ENCODE data around the gene CLMP. TPM values are rescaled to one million over a fixed set of nuclear protein-coding genes. Genes with fewer than 3 reads are reported as not detected.

CLMP gene
- total and polyA plus RNA-seq, 9 of the 15 experiments (the other 6 are each of a cell fraction or from before 2014, with no cell fraction given) = 0.02 to 0.15 (median 0.03) TPM; not detected in 6

DNA sequence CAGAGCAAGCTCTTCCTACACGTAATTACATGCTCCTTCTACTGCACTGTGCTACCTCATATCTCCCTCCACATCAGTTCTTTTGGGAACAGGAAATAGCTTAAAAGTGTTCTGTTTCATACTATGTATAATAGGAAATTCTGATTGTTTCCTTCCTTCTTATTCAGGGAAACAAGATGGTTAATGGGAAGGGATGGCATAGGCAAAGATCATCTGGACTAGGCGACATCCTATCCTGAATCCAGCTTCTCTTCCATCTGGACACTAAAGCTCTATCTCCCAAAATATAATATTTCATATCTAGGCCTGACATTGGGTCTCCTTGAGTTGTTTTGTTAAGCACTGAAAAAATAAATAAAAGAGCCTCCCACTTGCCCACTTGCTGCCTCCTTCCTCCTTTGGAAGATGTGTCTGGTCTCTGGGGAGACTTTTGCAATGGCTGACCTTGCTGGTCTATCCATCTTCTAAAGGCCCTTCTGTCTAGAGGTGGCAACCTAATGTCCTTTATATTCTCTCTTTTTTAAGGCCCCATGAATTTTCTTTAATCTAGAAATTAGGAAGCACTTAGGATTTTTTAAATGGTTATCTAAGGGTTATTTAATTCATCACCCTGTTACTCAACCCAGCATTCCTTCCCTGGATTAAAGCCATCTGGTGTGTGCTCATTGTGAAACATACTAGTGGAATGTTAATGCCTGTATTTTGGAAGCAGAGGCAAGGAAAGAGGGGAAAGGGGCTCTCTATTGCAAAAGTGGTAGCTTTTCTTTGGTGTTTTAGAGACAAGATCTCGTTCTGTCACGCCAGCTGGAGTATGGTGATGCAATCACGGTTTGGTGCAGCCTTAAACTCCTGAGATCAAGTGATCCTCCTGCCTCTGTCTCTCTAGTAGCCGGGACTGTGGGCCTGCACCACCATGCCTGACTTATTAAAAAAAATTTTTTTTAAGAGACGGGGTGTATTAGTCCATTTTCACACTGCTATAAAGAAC, 20.6 kb downstream of the CLMP start:
- ChIA-PET CTCF (ENCODE audit: low intra/inter-chr PET ratio) (no interaction called here), POLR2A (interaction anchor here (0.6 to 0.8 kb wide), 2 partner anchors 12 to 23 kb away, joined by 3 read pairs; no protein-coding TSS in a partner anchor)
- H2AFZ ChIP-seq (ENCODE audit: low read depth, low read length) = no peak overlapping the region
- intact Hi-C loops (cut with micrococcal nuclease) = no loop called here
- no peak for DNase-seq (ENCODE audit: extremely low read depth in 1 of 4, low spot score in 3 of 4)
- FAIRE-seq = no peak
- in situ Hi-C loops (cut with MboI) = no loop called here
- H3K27me3 ChIP-seq (ENCODE audit: control insufficient read depth in 2 of 2, insufficient read depth in 2 of 2, low read length in 2 of 2) = peaks cover 0 to 4% of the 10 kb centered on the region in 2 experiments; a peak in 2 of 5 replicates
- H3K27ac ChIP-seq (ENCODE audit: extremely low read depth, low read depth, low read length) = no peak overlapping the region
- no peak overlapping the region for H3K4me3 ChIP-seq
- H3K9me3 ChIP-seq (replicated peaks; ENCODE audit: control insufficient read depth, insufficient read depth, low read depth, low read length) = no peaks in the 10 kb centered on the region
- ATAC-seq = no peak
- no TSS peak for BruUV-seq (replicated peaks)
- 1% methylated on average over 7 of the region's 7 CpGs for WGBS (ENCODE audit: insufficient coverage, low coverage, missing lambda C conversion rate)
- no peak overlapping the region for H3K9ac ChIP-seq (ENCODE audit: insufficient read depth in 1 of 2, low read depth in 2 of 2, low read length in 2 of 2)
- H4K20me1 ChIP-seq (replicated peaks; ENCODE audit: control insufficient read depth, insufficient read depth, low read length) = no peaks in the 10 kb centered on the region
- no peaks in the 10 kb centered on the region for H3K4me1 ChIP-seq (replicated peaks in 1 of 2; ENCODE audit: control insufficient read depth in 2 of 2, insufficient read depth in 2 of 2, low read length in 2 of 2)
- no peaks in the 10 kb centered on the region for H3K79me2 ChIP-seq (ENCODE audit: control insufficient read depth, insufficient read depth, low read length)
- no peaks in the 10 kb centered on the region for H3K9me1 ChIP-seq (ENCODE audit: control insufficient read depth, insufficient read depth, low read length)
- no peaks in the 10 kb centered on the region for H3K36me3 ChIP-seq (ENCODE audit: control insufficient read depth, insufficient read depth, low read length)
- no peak overlapping the region for H3K4me2 ChIP-seq (ENCODE audit: insufficient read depth, low read length)
- no peak for TF ChIP-seq FUS (optimal IDR thresholded peaks at IDR 0.05; ENCODE audit: low read depth, low read length)
- no peak for TF ChIP-seq NFIX (CRISPR knock-in tag; IDR thresholded peaks at IDR 0.05; ENCODE audit: low read depth)
- no peak for TF ChIP-seq CC2D1A (IDR thresholded peaks at IDR 0.05)
- TF ChIP-seq, protein P1, sequence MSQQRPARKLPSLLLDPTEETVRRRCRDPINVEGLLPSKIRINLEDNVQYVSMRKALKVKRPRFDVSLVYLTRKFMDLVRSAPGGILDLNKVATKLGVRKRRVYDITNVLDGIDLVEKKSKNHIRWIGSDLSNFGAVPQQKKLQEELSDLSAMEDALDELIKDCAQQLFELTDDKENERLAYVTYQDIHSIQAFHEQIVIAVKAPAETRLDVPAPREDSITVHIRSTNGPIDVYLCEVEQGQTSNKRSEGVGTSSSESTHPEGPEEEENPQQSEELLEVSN (IDR thresholded peaks at IDR 0.05; ENCODE audit: borderline replicate concordance in 1 of 2, extremely low read depth in 1 of 2, insufficient read depth in 1 of 2, insufficient read length in 1 of 2, low read depth in 1 of 2, low read length in 1 of 2, poor library complexity in 1 of 2, severe bottlenecking in 1 of 2) = no peak
- no peak for TF ChIP-seq GTF3C2 (IDR thresholded peaks at IDR 0.05; ENCODE audit: borderline replicate concordance, extremely low read depth, insufficient read length)
- no peak for TF ChIP-seq ZFP36 (IDR thresholded peaks at IDR 0.05; ENCODE audit: low read depth, low read length, partially characterized antibody)
- TF ChIP-seq CEBPG (CRISPR knock-in tag; IDR thresholded peaks at IDR 0.05) = no peak
- TF ChIP-seq CEBPG (tag; conservative IDR thresholded peaks at IDR 0.05 in 1 of 2, IDR thresholded peaks at IDR 0.05 in 1 of 2) = peak; percentile 15 to 60; a peak in 2 of 4 replicates
- no peak for TF ChIP-seq ETV6 (IDR thresholded peaks at IDR 0.05; ENCODE audit: borderline replicate concordance in 1 of 2, low read depth in 2 of 2, low read length in 1 of 2)
- TF ChIP-seq ETV6 (CRISPR knock-in tag; IDR thresholded peaks at IDR 0.05; ENCODE audit: borderline replicate concordance) = no peak
- TF ChIP-seq, protein P2, sequence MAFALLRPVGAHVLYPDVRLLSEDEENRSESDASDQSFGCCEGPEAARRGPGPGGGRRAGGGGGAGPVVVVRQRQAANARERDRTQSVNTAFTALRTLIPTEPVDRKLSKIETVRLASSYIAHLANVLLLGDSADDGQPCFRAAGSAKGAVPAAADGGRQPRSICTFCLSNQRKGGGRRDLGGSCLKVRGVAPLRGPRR (CRISPR knock-in tag; IDR thresholded peaks at IDR 0.05) = no peak
- TF ChIP-seq, protein P3, sequence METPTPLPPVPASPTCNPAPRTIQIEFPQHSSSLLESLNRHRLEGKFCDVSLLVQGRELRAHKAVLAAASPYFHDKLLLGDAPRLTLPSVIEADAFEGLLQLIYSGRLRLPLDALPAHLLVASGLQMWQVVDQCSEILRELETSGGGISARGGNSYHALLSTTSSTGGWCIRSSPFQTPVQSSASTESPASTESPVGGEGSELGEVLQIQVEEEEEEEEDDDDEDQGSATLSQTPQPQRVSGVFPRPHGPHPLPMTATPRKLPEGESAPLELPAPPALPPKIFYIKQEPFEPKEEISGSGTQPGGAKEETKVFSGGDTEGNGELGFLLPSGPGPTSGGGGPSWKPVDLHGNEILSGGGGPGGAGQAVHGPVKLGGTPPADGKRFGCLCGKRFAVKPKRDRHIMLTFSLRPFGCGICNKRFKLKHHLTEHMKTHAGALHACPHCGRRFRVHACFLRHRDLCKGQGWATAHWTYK (CRISPR knock-in tag; IDR thresholded peaks at IDR 0.05) = no peak

Data from K562 (cell line).